SK-N-SH (cell line): ENCODE results near the gene ZBTB45. TPM values are rescaled to one million over a fixed set of nuclear protein-coding genes. Genes with fewer than 3 reads are reported as not detected.

Experiments
- CTCF ChIA-PET: fragments of 300-600, 350-600 bp; formaldehyde crosslinking; extraction: SDS; loops from one replicate; lab custom pipeline; 2021; lab: Yijun Ruan, JAX
- POLR2A ChIA-PET: fragments of 350-600 bp; sonication (Branson Sonifier 250); formaldehyde crosslinking; extraction: SDS; loops from one replicate; lab custom pipeline; 2020; ENCODE audit warnings: antibody characterized with exemption, inconsistent platforms; lab: Yijun Ruan, JAX
- DNase-seq: peaks from one replicate; pipeline ENCODE4 v3.0.0; 2012
- H2AFZ ChIP-seq: fragments of 200-600 bp; sonication (generic); 2 replicates; pipeline ENCODE4 v1.8.1; 2016; ENCODE audit warnings: antibody characterized with exemption, mild to moderate bottlenecking, low read depth
- H3F3A ChIP-seq: fragments of 200-600 bp; sonication (generic); replicated peaks from 2 replicates; pipeline ENCODE3; 2016; ENCODE audit warnings: antibody characterized with exemption, mild to moderate bottlenecking; ENCODE audit not compliant: insufficient read depth
- H3K27ac ChIP-seq, 2 experiments: fragments of 200-500 bp in 1 of 2; fragments of 200-600 bp in 1 of 2; sonication (Bioruptor generic) in 1 of 2; sonication (generic), shearing (Covaris generic) in 1 of 2; 2 replicates each; pipeline versions ENCODE4 v1.5.1 to v1.6.1; 2014 to 2016; ENCODE audit warnings: low read depth in 2 of 2, inconsistent platforms in 1 of 2, low read length in 1 of 2, mild to moderate bottlenecking in 1 of 2, mixed read lengths in 1 of 2
- H3K27me3 ChIP-seq: fragments of 200-600 bp; sonication (generic), shearing (Covaris generic); 2 replicates; pipeline ENCODE4 v1.6.1; 2016; ENCODE audit warnings: mixed run types; ENCODE audit not compliant: insufficient read depth
- H3K36me3 ChIP-seq, 2 experiments: fragments of 200-500 bp in 1 of 2; fragments of 200-600 bp in 1 of 2; sonication (Bioruptor generic) in 1 of 2; sonication (generic) in 1 of 2; replicated peaks in 1 of 2; 2 replicates each; pipeline versions ENCODE3 to v1.5.1; 2014 to 2016; ENCODE audit warnings: low read length in 1 of 2, mild to moderate bottlenecking in 1 of 2; ENCODE audit not compliant: insufficient read depth in 2 of 2, control insufficient read depth in 1 of 2
- H3K4me1 ChIP-seq, 2 experiments: fragments of 200-500 bp in 1 of 2; fragments of 200-600 bp in 1 of 2; sonication (Bioruptor generic) in 1 of 2; sonication (generic), shearing (Covaris generic) in 1 of 2; 2 replicates each; pipeline versions ENCODE4 v1.5.1 to v1.6.1; 2014 to 2016; ENCODE audit warnings: low read depth in 1 of 2, low read length in 1 of 2, mixed run types in 1 of 2; ENCODE audit not compliant: insufficient read depth in 2 of 2, control insufficient read depth in 1 of 2
- H3K4me2 ChIP-seq: fragments of 200-600 bp; sonication (generic), shearing (Covaris generic); 2 replicates; pipeline ENCODE4 v1.6.1; 2017; ENCODE audit warnings: mixed run types
- H3K4me3 ChIP-seq, 2 experiments: fragments of 200-500 bp in 1 of 2; fragments of 200-600 bp in 1 of 2; sonication (Bioruptor generic) in 1 of 2; sonication (generic), shearing (Covaris generic) in 1 of 2; 2 replicates each; pipeline versions ENCODE4 v1.5.1 to v1.8.1; 2014 to 2016; ENCODE audit warnings: low read depth in 2 of 2, inconsistent platforms in 1 of 2, low read length in 1 of 2, mild to moderate bottlenecking in 1 of 2, mixed read lengths in 1 of 2, moderate library complexity in 1 of 2
- H3K79me2 ChIP-seq: fragments of 200-600 bp; sonication (generic); 2 replicates; pipeline ENCODE4 v1.8.1; 2017; ENCODE audit warnings: mild to moderate bottlenecking; ENCODE audit not compliant: insufficient read depth
- H3K9ac ChIP-seq: fragments of 200-600 bp; sonication (generic); 2 replicates; pipeline ENCODE4 v1.6.1; 2017; ENCODE audit warnings: mixed run types
- H3K9me2 ChIP-seq: fragments of 200-600 bp; sonication (generic); 2 replicates; pipeline ENCODE4 v1.6.1; 2017; ENCODE audit warnings: mixed run types
- H3K9me3 ChIP-seq: fragments of 200-600 bp; sonication (generic); 2 replicates; pipeline ENCODE4 v1.6.1; 2017; ENCODE audit warnings: mixed run types, mild to moderate bottlenecking, moderate library complexity
- H4K20me1 ChIP-seq: fragments of 200-600 bp; sonication (generic); 2 replicates; pipeline ENCODE4 v1.6.1; 2017; ENCODE audit warnings: mild to moderate bottlenecking, mixed run types; ENCODE audit not compliant: insufficient read depth
- CHD2 ChIP-seq: fragments of 150-350 bp; IDR thresholded peaks from 2 replicates; pipeline ENCODE4 v1.6.1; 2018; ENCODE audit warnings: low read length; ENCODE audit not compliant: partially characterized antibody
- CTCF ChIP-seq: fragments of 200-600 bp; sonication (generic); IDR thresholded peaks from 2 replicates; pipeline ENCODE4 v1.6.1; 2017; ENCODE audit warnings: antibody characterized with exemption, mild to moderate bottlenecking, moderate library complexity
- ELF1 ChIP-seq: IDR thresholded peaks from 2 replicates; pipeline ENCODE4 v1.4.0; 2012
- EZH2phosphoT487 ChIP-seq: fragments of 200-600 bp; sonication (generic); IDR thresholded peaks from 2 replicates; pipeline ENCODE4 v1.6.1; 2017; ENCODE audit warnings: low read depth, mixed run types, mild to moderate bottlenecking, antibody characterized with exemption, moderate library complexity, borderline replicate concordance
- FOSL2 ChIP-seq: IDR thresholded peaks from 2 replicates; pipeline ENCODE4 v1.4.0; 2012; ENCODE audit warnings: low read depth, mild to moderate bottlenecking, moderate library complexity, borderline replicate concordance
- FOXJ3 ChIP-seq: sonication (generic); formaldehyde crosslinking; IDR thresholded peaks from 2 replicates; pipeline ENCODE4 v1.5.1; 2020; ENCODE audit warnings: mild to moderate bottlenecking, missing genetic modification reagents
- FOXM1 ChIP-seq: IDR thresholded peaks from 2 replicates; pipeline ENCODE4 v1.4.0; 2012; ENCODE audit warnings: low read depth, mild to moderate bottlenecking
- GABPA ChIP-seq: IDR thresholded peaks from 2 replicates; pipeline ENCODE4 v1.4.0; 2012; ENCODE audit warnings: low read depth, mild to moderate bottlenecking
- JUND ChIP-seq: IDR thresholded peaks from 2 replicates; pipeline ENCODE4 v1.4.0; 2012
- MEF2A ChIP-seq: IDR thresholded peaks from 2 replicates; pipeline ENCODE4 v1.4.0; 2012; ENCODE audit warnings: low read depth, borderline replicate concordance
- PBX3 ChIP-seq: IDR thresholded peaks from 2 replicates; pipeline ENCODE4; 2012
- RCOR1 ChIP-seq: fragments of 150-350 bp; IDR thresholded peaks from 2 replicates; pipeline ENCODE4 v1.6.1; 2017; ENCODE audit warnings: antibody characterized with exemption, low read length
- RFX5 ChIP-seq: IDR thresholded peaks from 2 replicates; pipeline ENCODE4 v1.6.1; 2012; ENCODE audit warnings: mild to moderate bottlenecking, improper control_type of control experiment, low read length
- USF2 ChIP-seq: fragments of 150-350 bp; IDR thresholded peaks from 2 replicates; pipeline ENCODE4 v1.6.1; 2017; ENCODE audit warnings: antibody characterized with exemption, low read length, low read depth, borderline replicate concordance
- YY1 ChIP-seq: IDR thresholded peaks from 2 replicates; pipeline ENCODE4 v1.4.0; 2012; ENCODE audit warnings: low read depth, mild to moderate bottlenecking
- WGBS: methylation state at CpG from one replicate; pipeline ENCODE4 v1.1.6; 2017; ENCODE audit warnings: low lambda C conversion rate; 5-methylcytosine and 5-hydroxymethylcytosine counted together
- polyA plus RNA-seq, 3 experiments: library from polyadenylated mRNA; depleted of rRNA; stranded (reverse); fragments of >200 nt; gene quantifications; 2 replicates each; pipeline ENCODE4 v1.2.3, GENCODE V29; 2012
- TF ChIP-seq, protein P1 (sequence below): IDR thresholded peaks from 2 replicates; pipeline ENCODE4 v1.4.0; 2012; ENCODE audit warnings: low read depth, borderline replicate concordance
- TF ChIP-seq, protein P2 (sequence below): IDR thresholded peaks from 2 replicates; pipeline ENCODE4 v1.4.0; 2012; ENCODE audit warnings: low read depth

Gene ZBTB45
- polyA plus RNA-seq, 1 of the 3 experiments (the other 2 are of a cell fraction) = 11.3 TPM

GRCh38 chr19:58545286-58546018 is 25.8 kb upstream of the ZBTB45 start:
- peaks cover 35 to 49% of the 10 kb centered on the region in 2 experiments for H3K36me3 ChIP-seq
- H3K9me2 ChIP-seq = no peaks in the 10 kb centered on the region
- H3K27me3 ChIP-seq = no peaks in the 10 kb centered on the region
- 2% methylated on average over 17 of the region's 21 CpGs for WGBS
- peak overlapping the region; percentile 94 to 97 for H3K4me3 ChIP-seq
- no peak for DNase-seq
- no peak overlapping the region for H2AFZ ChIP-seq
- peaks cover 18% of the 10 kb centered on the region for H3F3A ChIP-seq
- peak overlapping the region; percentile 82 for H3K9ac ChIP-seq
- H3K4me1 ChIP-seq = peaks cover 11 to 20% of the 10 kb centered on the region in 2 experiments; a peak in 3 of 4 replicates
- CTCF ChIA-PET = interaction anchor here (1.0 to 2.3 kb wide), 5 partner anchors 9 to 32 kb away, joined by 4 to 10 read pairs (median 5); partner anchors contain the start of genes CHMP2A and ZBTB45
- H3K27ac ChIP-seq = peak overlapping the region; percentile 57 to 97; a peak in 2 of 4 replicates
- no peaks in the 10 kb centered on the region for H3K9me3 ChIP-seq
- H4K20me1 ChIP-seq = peaks cover 56% of the 10 kb centered on the region
- no peak for TF ChIP-seq CTCF
- no peak for TF ChIP-seq FOXM1
- no peak for TF ChIP-seq GABPA
- no peak for TF ChIP-seq USF2
- no peak for TF ChIP-seq RCOR1
- TF ChIP-seq, protein P1, sequence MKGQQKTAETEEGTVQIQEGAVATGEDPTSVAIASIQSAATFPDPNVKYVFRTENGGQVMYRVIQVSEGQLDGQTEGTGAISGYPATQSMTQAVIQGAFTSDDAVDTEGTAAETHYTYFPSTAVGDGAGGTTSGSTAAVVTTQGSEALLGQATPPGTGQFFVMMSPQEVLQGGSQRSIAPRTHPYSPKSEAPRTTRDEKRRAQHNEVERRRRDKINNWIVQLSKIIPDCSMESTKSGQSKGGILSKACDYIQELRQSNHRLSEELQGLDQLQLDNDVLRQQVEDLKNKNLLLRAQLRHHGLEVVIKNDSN = no peak
- TF ChIP-seq, protein P2, sequence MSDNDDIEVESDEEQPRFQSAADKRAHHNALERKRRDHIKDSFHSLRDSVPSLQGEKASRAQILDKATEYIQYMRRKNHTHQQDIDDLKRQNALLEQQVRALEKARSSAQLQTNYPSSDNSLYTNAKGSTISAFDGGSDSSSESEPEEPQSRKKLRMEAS = no peak
- TF ChIP-seq CHD2 = no peak
- TF ChIP-seq FOSL2 = no peak
- no peak for TF ChIP-seq ELF1
- no peak for TF ChIP-seq MEF2A
- no peak for TF ChIP-seq YY1
- no peak for TF ChIP-seq EZH2phosphoT487
- TF ChIP-seq PBX3 = no peak
- no peak for TF ChIP-seq JUND
- no peak for TF ChIP-seq FOXJ3 (CRISPR knock-in tag)
- TF ChIP-seq RFX5 = no peak
- TF ChIP-seq, all 33 proteins: peak for 0
- POLR2A ChIA-PET = interaction anchor here (2.0 to 4.0 kb wide), 4 partner anchors 8 to 25 kb away, joined by 10 to 45 read pairs (median 32); partner anchors contain the start of genes CHMP2A, UBE2M and ZBTB45
- peaks cover 54% of the 10 kb centered on the region for H3K79me2 ChIP-seq
- peak overlapping the region; percentile 99 for H3K4me2 ChIP-seq
